C4-2B (cell line): ENCODE results near the gene AKAP12.

Experiments
- CTCF ChIP-seq: fragments of 450-650 bp; conservative IDR thresholded peaks from 2 replicates; pipeline ENCODE4 v1.5.1; 2017; ENCODE audit warnings: mild to moderate bottlenecking
- ZFX ChIP-seq: fragments of 450-650 bp; IDR thresholded peaks from 2 replicates; pipeline ENCODE4 v1.6.1; 2017

- no peak for TF ChIP-seq CTCF
- TF ChIP-seq ZFX: no peak
Measured at GRCh38 chr6:151310852-151311767, 71.3 kb downstream of the AKAP12 start.
